B cell (primary cell): Measurements from ENCODE around the gene TEAD1.

ENCODE experiments used
- CTCF ChIP-seq: fragments of 200-600 bp; IDR thresholded peaks from one replicate; pipeline ENCODE4 v1.8.0; 2022; ENCODE audit warnings: antibody characterized with exemption, mild to moderate bottlenecking
- EZH2 ChIP-seq: IDR thresholded peaks from 2 replicates; pipeline ENCODE4 v1.6.1; 2012; ENCODE audit warnings: borderline replicate concordance, low read depth, mild to moderate bottlenecking, moderate library complexity, low read length; ENCODE audit not compliant: insufficient read depth, poor library complexity, severe bottlenecking

- TF ChIP-seq EZH2: no peak
- TF ChIP-seq CTCF: no peak
Observed at GRCh38 chr11:12809364-12809763, 135.1 kb downstream of the TEAD1 start.
